ENCODE results near the gene RAMP1. TPM values are rescaled to one million over a fixed set of nuclear protein-coding genes. Genes with fewer than 3 reads are reported as not detected.
"Not testable (repeated sequence)": the region's sequence is repeated elsewhere in the genome, so short reads cannot be mapped to it uniquely, and the experiment has no call there.

Gene RAMP1
- total and polyA plus RNA-seq, 2 experiments from 2014 or later = 5.6 to 5.7 TPM

DNA sequence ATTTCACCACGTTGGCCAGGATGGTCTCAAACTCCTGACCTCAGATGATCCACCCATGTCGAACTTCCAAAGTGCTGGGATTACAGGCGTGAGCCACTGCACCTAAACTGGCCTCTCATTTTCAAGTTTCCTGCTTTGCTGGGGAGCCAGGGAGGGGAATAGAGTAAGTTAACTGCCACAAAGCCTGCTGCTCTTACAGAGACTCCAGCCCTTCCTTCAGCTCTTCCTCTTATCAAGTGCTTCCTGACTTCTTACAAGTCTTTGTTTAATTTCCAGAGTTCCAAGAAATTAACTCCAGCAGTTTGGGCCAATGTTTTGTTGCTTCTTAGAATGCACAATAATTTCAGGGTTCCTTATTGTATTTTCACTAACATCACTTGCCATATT, 83.1 kb downstream of the RAMP1 start:
- Histone ChIP-seq H3K36me3 (no peaks in the 10 kb centered on the region), H3K27me3 (no peaks in the 10 kb centered on the region), H3K4me3 (no peak overlapping the region), H3K27ac (no peak overlapping the region), H3K4me1 (ENCODE audit: low read depth) (no peaks in the 10 kb centered on the region), H3K9me3 (ENCODE audit: low read depth) (no peaks in the 10 kb centered on the region)
- peak in 1 of 2 donors; percentile 17 for DNase-seq (ENCODE audit: low read depth in 1 of 2, low spot score in 1 of 2)
- TF ChIP-seq, protein P1, sequence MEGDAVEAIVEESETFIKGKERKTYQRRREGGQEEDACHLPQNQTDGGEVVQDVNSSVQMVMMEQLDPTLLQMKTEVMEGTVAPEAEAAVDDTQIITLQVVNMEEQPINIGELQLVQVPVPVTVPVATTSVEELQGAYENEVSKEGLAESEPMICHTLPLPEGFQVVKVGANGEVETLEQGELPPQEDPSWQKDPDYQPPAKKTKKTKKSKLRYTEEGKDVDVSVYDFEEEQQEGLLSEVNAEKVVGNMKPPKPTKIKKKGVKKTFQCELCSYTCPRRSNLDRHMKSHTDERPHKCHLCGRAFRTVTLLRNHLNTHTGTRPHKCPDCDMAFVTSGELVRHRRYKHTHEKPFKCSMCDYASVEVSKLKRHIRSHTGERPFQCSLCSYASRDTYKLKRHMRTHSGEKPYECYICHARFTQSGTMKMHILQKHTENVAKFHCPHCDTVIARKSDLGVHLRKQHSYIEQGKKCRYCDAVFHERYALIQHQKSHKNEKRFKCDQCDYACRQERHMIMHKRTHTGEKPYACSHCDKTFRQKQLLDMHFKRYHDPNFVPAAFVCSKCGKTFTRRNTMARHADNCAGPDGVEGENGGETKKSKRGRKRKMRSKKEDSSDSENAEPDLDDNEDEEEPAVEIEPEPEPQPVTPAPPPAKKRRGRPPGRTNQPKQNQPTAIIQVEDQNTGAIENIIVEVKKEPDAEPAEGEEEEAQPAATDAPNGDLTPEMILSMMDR (IDR thresholded peaks at IDR 0.05; ENCODE audit: low read depth, low read length) = no peak

DNA sequence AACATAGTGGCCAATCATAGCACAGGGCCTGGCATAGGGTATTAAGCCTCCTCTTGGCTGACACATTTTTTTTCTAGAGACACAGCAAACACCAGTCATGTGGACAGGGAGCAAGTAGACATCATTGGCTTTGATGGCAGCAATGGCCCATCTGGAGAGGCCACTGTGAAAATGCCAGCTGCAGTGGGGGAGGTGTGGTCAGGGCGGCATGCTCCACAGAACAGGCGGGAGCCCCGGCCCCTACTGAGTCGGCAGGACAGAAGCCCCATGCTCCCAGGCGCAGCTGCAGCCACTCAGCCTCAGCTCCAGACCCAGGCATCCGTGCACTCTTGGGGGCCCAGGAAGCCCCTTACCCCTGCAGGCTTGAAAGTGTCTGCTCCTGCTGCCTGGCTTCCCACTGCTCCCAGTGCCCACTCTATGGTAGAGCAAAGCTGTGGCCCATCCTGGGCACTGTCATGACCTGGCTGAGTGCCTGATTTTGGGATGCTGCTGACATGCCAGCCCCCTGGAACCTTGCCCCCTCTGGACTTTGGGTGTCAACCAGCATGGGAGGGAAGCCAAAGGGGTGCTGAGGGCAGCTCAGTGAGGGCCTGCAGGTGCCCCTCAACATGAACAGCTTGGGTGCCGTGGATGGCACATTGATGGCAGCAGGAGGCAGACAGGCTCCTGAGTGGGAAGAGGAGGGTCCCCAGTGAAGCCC, 84.1 kb downstream of the RAMP1 start:
- DNase-seq (ENCODE audit: low read depth in 1 of 2, low spot score in 1 of 2) = no peak
- H3K4me1 ChIP-seq (ENCODE audit: low read depth) = no peaks in the 10 kb centered on the region
- H3K27me3 ChIP-seq = no peaks in the 10 kb centered on the region
- H3K36me3 ChIP-seq = no peaks in the 10 kb centered on the region
- no peaks in the 10 kb centered on the region for H3K9me3 ChIP-seq (ENCODE audit: low read depth)
- TF ChIP-seq, protein P1 (IDR thresholded peaks at IDR 0.05; ENCODE audit: low read depth, low read length) = no peak
- no peak overlapping the region for H3K27ac ChIP-seq
- H3K4me3 ChIP-seq = no peak overlapping the region

- Histone ChIP-seq H3K36me3 (no peaks in the 10 kb centered on the region), H3K27ac (no peak overlapping the region), H3K9me3 (ENCODE audit: low read depth) (no peaks in the 10 kb centered on the region), H3K4me1 (ENCODE audit: low read depth) (no peaks in the 10 kb centered on the region), H3K27me3 (no peaks in the 10 kb centered on the region), H3K4me3 (no peak overlapping the region)
- DNase-seq (ENCODE audit: low read depth in 1 of 2, low spot score in 1 of 2) = no peak
- TF ChIP-seq, protein P1 (IDR thresholded peaks at IDR 0.05; ENCODE audit: low read depth, low read length) = no peak
These were observed 84.9 kb downstream of the RAMP1 start for GRCh38 chr2:237944302-237944701.

- no peak overlapping the region for H3K27ac ChIP-seq
- H3K4me3 ChIP-seq = no peak overlapping the region
- TF ChIP-seq, protein P1 (IDR thresholded peaks at IDR 0.05; ENCODE audit: low read depth, low read length) = no peak
- no peaks in the 10 kb centered on the region for H3K36me3 ChIP-seq
- H3K4me1 ChIP-seq (ENCODE audit: low read depth) = no peaks in the 10 kb centered on the region
- no peak for DNase-seq (ENCODE audit: low read depth in 1 of 2, low spot score in 1 of 2)
- no peaks in the 10 kb centered on the region for H3K9me3 ChIP-seq (ENCODE audit: low read depth)
- H3K27me3 ChIP-seq = no peaks in the 10 kb centered on the region
These were observed 87.0 kb downstream of the RAMP1 start for GRCh38 chr2:237946423-237946822.

DNA sequence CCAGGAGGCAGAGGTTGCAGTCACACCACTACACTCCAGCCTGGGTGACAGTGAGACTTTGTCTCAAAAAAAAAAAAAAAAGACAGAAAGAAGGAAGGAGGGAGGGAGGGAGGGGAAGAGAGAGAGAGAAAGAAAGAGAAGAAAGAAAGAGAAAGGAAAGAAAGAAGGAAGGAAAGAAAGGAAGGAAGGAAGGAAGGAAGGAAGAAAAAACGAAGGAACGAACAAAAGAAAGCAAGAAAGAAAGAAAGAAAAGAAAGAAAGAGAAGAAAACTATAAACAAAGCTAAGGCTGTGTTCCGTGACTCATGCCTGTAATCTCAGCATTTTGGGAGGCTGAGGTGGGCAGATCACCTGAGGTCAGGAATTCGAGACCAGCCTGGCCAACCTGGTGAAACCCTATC, 91.9 kb downstream of the RAMP1 start:
- H3K27ac ChIP-seq; H3K4me1 ChIP-seq (ENCODE audit: low read depth); H3K36me3 ChIP-seq; DNase-seq (ENCODE audit: low read depth in 1 of 2, low spot score in 1 of 2); H3K4me3 ChIP-seq; H3K9me3 ChIP-seq (ENCODE audit: low read depth): not testable (repeated sequence)
- peaks cover 34% of the 10 kb centered on the region for H3K27me3 ChIP-seq

- TF ChIP-seq, protein P1 (IDR thresholded peaks at IDR 0.05; ENCODE audit: low read depth, low read length) = no peak
- no peaks in the 10 kb centered on the region for H3K4me1 ChIP-seq (ENCODE audit: low read depth)
These were observed 92.5 kb downstream of the RAMP1 start for GRCh38 chr2:237951878-237952277.

More at GRCh38 chr2:237951878-237952277, 92.5 kb downstream of the RAMP1 start:
- Histone ChIP-seq H3K27me3 (peaks cover 39% of the 10 kb centered on the region), H3K36me3 (no peaks in the 10 kb centered on the region), H3K4me3 (no peak overlapping the region), H3K9me3 (ENCODE audit: low read depth) (no peaks in the 10 kb centered on the region), H3K27ac (no peak overlapping the region)
- no peak for DNase-seq (ENCODE audit: low read depth in 1 of 2, low spot score in 1 of 2)

Measured in cardiac muscle cell (in vitro differentiated cells and primary cell).